ENCODE measurements around the gene SLFN12L.

GRCh38 chr17:35541434-35541833, 4.0 kb upstream of the SLFN12L start:
- TF ChIP-seq POLR2AphosphoS5 (IDR thresholded peaks at IDR 0.05): no peak
- no peak for TF ChIP-seq POLR2A (IDR thresholded peaks at IDR 0.05; ENCODE audit: low read depth)
